Motor neuron (in vitro differentiated cells): Measurements from ENCODE around the gene SPIN2A. TPM values are rescaled to one million over a fixed set of nuclear protein-coding genes. Genes with fewer than 3 reads are reported as not detected.
"Not testable (repeated sequence)": the region's sequence is repeated elsewhere in the genome, so short reads cannot be mapped to it uniquely, and the experiment has no call there.

Experiments
- ATAC-seq, 8 experiments: fragments of 200-7000 bp; cut with Tn5 transposase; replicated peaks in 6 of 8; 2 replicates each; pipeline ENCODE4 v1.8.0; 2021; ENCODE audit warnings: mild to moderate bottlenecking in 8 of 8, moderate library complexity in 8 of 8
- H3K27ac ChIP-seq, 2 donors: fragments of 250-450 bp; sonication (Bioruptor Pico); 2 replicates each; pipeline ENCODE4 v1.9.0; 2021; ENCODE audit warnings: antibody characterized with exemption in 2 of 2, mild to moderate bottlenecking in 2 of 2, moderate library complexity in 1 of 2
- H3K4me1 ChIP-seq, 2 donors: fragments of 250-450 bp; sonication (Bioruptor Pico); replicated peaks in 1 of 2; 2 replicates each; pipeline ENCODE4 v1.6.1; 2021; ENCODE audit warnings: antibody characterized with exemption in 2 of 2, mild to moderate bottlenecking in 2 of 2, moderate library complexity in 1 of 2
- H3K4me3 ChIP-seq, 5 donors: fragments of 250-450 bp; sonication (Bioruptor Pico); 2 replicates each; pipeline ENCODE4 v1.9.0; 2021; ENCODE audit warnings: antibody characterized with exemption in 5 of 5, mild to moderate bottlenecking in 5 of 5, moderate library complexity in 4 of 5
- WGBS, 10 experiments: fragments of 450-650 bp; shearing (Covaris generic); methylation state at CpG; one replicate each; pipeline ENCODE4 v1.0.0; 2022; 5-methylcytosine and 5-hydroxymethylcytosine counted together
- in situ Hi-C, 9 experiments: fragments of 400-800 bp; cut with MboI; loops; one replicate each; pipeline ENCODE4 v1.15.0; 2021; ENCODE audit warnings: low sequenced_read_pairs in 9 of 9, low pct_unique_long_range_greater_than_20kb in 2 of 9; ENCODE audit not compliant: unreplicated experiment in 9 of 9
- total RNA-seq, 8 experiments: library from RNA; unstranded; fragments of 300-600 nt; gene quantifications; 2 replicates each; pipeline versions ENCODE4 v1.2.3 to v1.2.4, GENCODE V29; 2022

SPIN2A gene
- total RNA-seq, 8 experiments from 2014 or later: 0.42 to 9.5 (median 1.6) TPM

GRCh38 chrX:57132046-57132445, 5.2 kb downstream of the SPIN2A start:
- in situ Hi-C loops: no loop called here
- no peak overlapping the region for H3K27ac ChIP-seq

GRCh38 chrX:57121816-57122215, 15.4 kb downstream of the SPIN2A start:
- Histone ChIP-seq H3K4me3 (peak overlapping the region; percentile 42 to 86 (median 72)), H3K4me1 (no peaks in the 10 kb centered on the region), H3K27ac (peak overlapping the region; percentile 96 to 97)
- in situ Hi-C loops: no loop called here
- ATAC-seq: peak in 1 of 8 experiments; percentile 3
- 0% methylated on average over 1 to 4 of the region's 10 CpGs; no CpG with 5 or more reads in 2 of the 10 experiments for WGBS, 10 experiments

More at GRCh38 chrX:57132046-57132445, 5.2 kb downstream of the SPIN2A start:
- H3K4me3 ChIP-seq: no peak overlapping the region
- WGBS, 10 experiments: 51 to 100% (median 100%) methylated on average over 1 to 7 of the region's 7 CpGs; no CpG with 5 or more reads in 3 of the 10 experiments
- ATAC-seq: no peak
- H3K4me1 ChIP-seq: no peaks in the 10 kb centered on the region

GRCh38 chrX:57121162-57121755, 15.9 kb downstream of the SPIN2A start, which contains the start of gene SPIN2B:
Gene SPIN2B, minus strand, starts transcription at chrX:57121548.
- Histone ChIP-seq H3K4me1 (no peaks in the 10 kb centered on the region), H3K4me3 (peak within 1 kb of the TSS; percentile 42 to 86 (median 72)), H3K27ac (peak within 1 kb of the TSS; percentile 96 to 97)
- WGBS, 10 experiments: no CpG with 5 or more reads among the region's 43 CpGs
- in situ Hi-C loops: no loop called here
- ATAC-seq: peak; percentile 92 to 98 (median 96)

- peak in 1 of 8 experiments; percentile 3 for ATAC-seq
- peak overlapping the region; percentile 96 to 97 for H3K27ac ChIP-seq
- in situ Hi-C loops, H3K4me1 ChIP-seq: not testable (repeated sequence)
- WGBS, 10 experiments: no CpG with 5 or more reads among the region's 12 CpGs
- H3K4me3 ChIP-seq: peak overlapping the region; percentile 42 to 86 (median 72)
These were observed 16.5 kb downstream of the SPIN2A start for GRCh38 chrX:57120619-57121161.

- H3K4me3 ChIP-seq: no peak overlapping the region
- WGBS, 10 experiments: 20 to 100% methylated on average over 1 of the region's 1 CpG; no CpG with 5 or more reads in 8 of the 10 experiments
- no peak for ATAC-seq
- in situ Hi-C loops: no loop called here
- no peaks in the 10 kb centered on the region for H3K4me1 ChIP-seq
- H3K27ac ChIP-seq: no peak overlapping the region
These were observed 17.8 kb downstream of the SPIN2A start for GRCh38 chrX:57119416-57119815.

- H3K4me1 ChIP-seq, in situ Hi-C loops, H3K4me3 ChIP-seq, H3K27ac ChIP-seq: not testable (repeated sequence)
- ATAC-seq: peak in 2 of 8 experiments; percentile 15 to 30
- WGBS, 10 experiments: 0 to 88% (median 34%) methylated on average over 1 to 3 of the region's 4 CpGs; no CpG with 5 or more reads in 7 of the 10 experiments
These were observed 19.6 kb downstream of the SPIN2A start for GRCh38 chrX:57117566-57117965.

GRCh38 chrX:57104921-57105398, 32.2 kb downstream of the SPIN2A start:
- Histone ChIP-seq H3K4me1 (no peaks in the 10 kb centered on the region), H3K27ac (no peak overlapping the region), H3K4me3 (no peak overlapping the region)
- in situ Hi-C loops: no loop called here
- ATAC-seq: no peak
- 43 to 100% (median 100%) methylated on average over 1 to 2 of the region's 2 CpGs; no CpG with 5 or more reads in 7 of the 10 experiments for WGBS, 10 experiments

- no peak overlapping the region for H3K27ac ChIP-seq
- in situ Hi-C loops: no loop called here
- H3K4me1 ChIP-seq: no peaks in the 10 kb centered on the region
- H3K4me3 ChIP-seq: no peak overlapping the region
- WGBS, 10 experiments: 34 to 100% (median 95%) methylated on average over 1 to 2 of the region's 4 CpGs; no CpG with 5 or more reads in 6 of the 10 experiments
- no peak for ATAC-seq
These were observed 32.8 kb downstream of the SPIN2A start for GRCh38 chrX:57104406-57104805.

GRCh38 chrX:57103489-57103888, 33.7 kb downstream of the SPIN2A start:
- H3K27ac ChIP-seq: no peak overlapping the region
- no peak for ATAC-seq
- H3K4me3 ChIP-seq: no peak overlapping the region
- 40 to 100% methylated on average over 2 of the region's 3 CpGs; no CpG with 5 or more reads in 8 of the 10 experiments for WGBS, 10 experiments
- in situ Hi-C loops: no loop called here
- H3K4me1 ChIP-seq: no peaks in the 10 kb centered on the region

- WGBS, 10 experiments: 40 to 83% (median 60%) methylated on average over 1 to 4 of the region's 6 CpGs; no CpG with 5 or more reads in 7 of the 10 experiments
- in situ Hi-C loops, H3K4me3 ChIP-seq, ATAC-seq, H3K4me1 ChIP-seq, H3K27ac ChIP-seq: not testable (repeated sequence)
These were observed 34.3 kb downstream of the SPIN2A start for GRCh38 chrX:57102918-57103317.

Other genes with a start within 250 kb of the SPIN2A start
- 10 to 100 TPM in 7 of 8 experiments, 1 to 10 TPM in 1; 9.6 to 31.3 (median 20.3) TPM for gene SPIN3, start 141.9 kb downstream of the SPIN2A start, total RNA-seq
- gene SPIN2B, start 15.8 kb downstream of the SPIN2A start, total RNA-seq: 10 to 100 TPM; 12.3 to 19.8 (median 16.5) TPM
- gene FAAH2, start 149.3 kb upstream of the SPIN2A start, total RNA-seq: 1 to 10 TPM in 3 of 8 experiments, under 1 TPM in 4, not detected in 1; 0.18 to 1.4 (median 0.92) TPM